MM.1S (cell line): ENCODE results near the gene COG8.

Experiments used
- DNase-seq: peaks from one replicate; pipeline ENCODE4 v3.0.0-alpha.2; 2015
- H2AFZ ChIP-seq: fragments of 300-600 bp; sonication (generic); 2 replicates; pipeline ENCODE4 v1.6.0; 2016; ENCODE audit warnings: antibody characterized with exemption, low read length
- H3F3A ChIP-seq: fragments of 300-600 bp; sonication (generic); 2 replicates; pipeline ENCODE4 v1.6.1; 2016; ENCODE audit warnings: mild to moderate bottlenecking, antibody characterized with exemption, low read length, moderate library complexity, mixed read lengths; ENCODE audit not compliant: insufficient read depth
- H3K27ac ChIP-seq: fragments of 300-600 bp; sonication (generic); 2 replicates; pipeline ENCODE4 v1.5.1; 2016; ENCODE audit warnings: mild to moderate bottlenecking, low read length
- H3K27me3 ChIP-seq: fragments of 300-600 bp; sonication (generic); replicated peaks from 2 replicates; pipeline ENCODE4 v1.6.0; 2016; ENCODE audit warnings: low read length; ENCODE audit not compliant: insufficient read depth
- H3K36me3 ChIP-seq: fragments of 300-600 bp; sonication (generic); replicated peaks from 2 replicates; pipeline ENCODE4 v1.6.1; 2016; ENCODE audit warnings: mild to moderate bottlenecking, low read length, mixed read lengths; ENCODE audit not compliant: insufficient read depth
- H3K4me1 ChIP-seq: fragments of 300-600 bp; sonication (generic); 2 replicates; pipeline ENCODE4 v1.6.1; 2016; ENCODE audit warnings: low read length, mixed read lengths
- H3K4me2 ChIP-seq: fragments of 300-600 bp; sonication (generic); 2 replicates; pipeline ENCODE4 v1.6.0; 2016; ENCODE audit warnings: low read depth, low read length
- H3K4me3 ChIP-seq: fragments of 300-600 bp; sonication (generic); 2 replicates; pipeline ENCODE4 v1.5.1; 2016; ENCODE audit warnings: low read length, mixed read lengths
- H3K79me2 ChIP-seq: fragments of 300-600 bp; sonication (generic); 2 replicates; pipeline ENCODE4 v1.6.1; 2016; ENCODE audit warnings: mixed run types, low read length, mixed read lengths
- H3K9ac ChIP-seq: fragments of 300-600 bp; sonication (generic); 2 replicates; pipeline ENCODE4 v1.6.1; 2016; ENCODE audit warnings: low read length, mixed read lengths
- H3K9me2 ChIP-seq: fragments of 300-600 bp; sonication (generic); replicated peaks from 2 replicates; pipeline ENCODE4 v1.6.1; 2016; ENCODE audit warnings: mild to moderate bottlenecking, low read length, mixed read lengths; ENCODE audit not compliant: insufficient read depth
- H3K9me3 ChIP-seq: fragments of 300-600 bp; sonication (generic); replicated peaks from 2 replicates; pipeline ENCODE4 v1.6.1; 2016; ENCODE audit warnings: mild to moderate bottlenecking, low read length, mixed read lengths; ENCODE audit not compliant: insufficient read depth
- H4K20me1 ChIP-seq: fragments of 300-600 bp; sonication (generic); 2 replicates; pipeline ENCODE4 v1.6.1; 2016; ENCODE audit warnings: mild to moderate bottlenecking, low read length, moderate library complexity, mixed read lengths; ENCODE audit not compliant: insufficient read depth
- CTCF ChIP-seq: fragments of 300-600 bp; sonication (generic); IDR thresholded peaks from 2 replicates; pipeline ENCODE4 v1.5.1; 2016; ENCODE audit warnings: antibody characterized with exemption, low read length, mixed read lengths
- EZH2 ChIP-seq: fragments of 300-600 bp; sonication (generic); optimal IDR thresholded peaks from 2 replicates; pipeline ENCODE3; 2017; ENCODE audit warnings: low read depth, mild to moderate bottlenecking, antibody characterized with exemption, low read length, mixed read lengths
- EZH2phosphoT487 ChIP-seq: fragments of 300-600 bp; sonication (generic); IDR thresholded peaks from 2 replicates; pipeline ENCODE4 v1.6.1; 2018; ENCODE audit warnings: antibody characterized with exemption, low read length

Gene COG8

GRCh38 chr16:69310653-69311532, 28.5 kb downstream of the COG8 start, which contains the start of gene VPS4A:
Gene VPS4A (plus strand): TSS chr16:69311350. CDS start chr16:69311512, 162 bp downstream.
- H3K9ac ChIP-seq = peak within 1 kb of the TSS; percentile 86
- H3K9me3 ChIP-seq = no peaks in the 10 kb centered on the region
- peak within 1 kb of the TSS; percentile 82 for H3K4me2 ChIP-seq
- H3K27me3 ChIP-seq = no peaks in the 10 kb centered on the region
- 0 out of 2 replicates have a peak, but pooled peaks cover 2% of the 10 kb centered on the region for H4K20me1 ChIP-seq
- peaks cover 2% of the 10 kb centered on the region; the same call in 1 of the 2 replicates for H3K4me1 ChIP-seq
- peak within 1 kb of the TSS; percentile 90 for H2AFZ ChIP-seq
- TF ChIP-seq EZH2 = no peak
- peak; percentile 63 for TF ChIP-seq CTCF
- H3K79me2 ChIP-seq = peaks cover 42% of the 10 kb centered on the region
- H3K27ac ChIP-seq = peak within 1 kb of the TSS; percentile 48; the same call in 1 of the 2 replicates
- no peaks in the 10 kb centered on the region for H3K9me2 ChIP-seq
- no peaks in the 10 kb centered on the region; the same call in 1 of the 2 replicates for H3K36me3 ChIP-seq
- H3F3A ChIP-seq = peaks cover 8% of the 10 kb centered on the region; the same call in 1 of the 2 replicates
- peak within 1 kb of the TSS; percentile 94 for H3K4me3 ChIP-seq
- peak; percentile 95 for DNase-seq

- no peak overlapping the region for H3K27ac ChIP-seq
- peaks cover 6% of the 10 kb centered on the region; the same call in 1 of the 2 replicates for H3K4me1 ChIP-seq
- no peaks in the 10 kb centered on the region for H3K27me3 ChIP-seq
- no peaks in the 10 kb centered on the region for H3K36me3 ChIP-seq
- no peaks in the 10 kb centered on the region for H3K9me3 ChIP-seq
- H3K4me3 ChIP-seq = no peak overlapping the region
- H4K20me1 ChIP-seq = 0 out of 2 replicates have a peak, but pooled peaks cover 2% of the 10 kb centered on the region
- no peak for TF ChIP-seq EZH2phosphoT487
- TF ChIP-seq EZH2 = no peak
- no peak for TF ChIP-seq CTCF
- DNase-seq = no peak
- peaks cover 27% of the 10 kb centered on the region for H3K79me2 ChIP-seq
- H3K9ac ChIP-seq = no peak overlapping the region
- peaks cover 8% of the 10 kb centered on the region; the same call in 1 of the 2 replicates for H3F3A ChIP-seq
- H2AFZ ChIP-seq = no peak overlapping the region
- no peak overlapping the region for H3K4me2 ChIP-seq
- no peaks in the 10 kb centered on the region for H3K9me2 ChIP-seq
These were observed 30.0 kb downstream of the COG8 start for GRCh38 chr16:69309316-69309715.

GRCh38 chr16:69307856-69308255, 31.5 kb downstream of the COG8 start:
- Histone ChIP-seq H3K9me2 (no peaks in the 10 kb centered on the region), H3K27ac (no peak overlapping the region), H3K9ac (no peak overlapping the region), H4K20me1 (no peaks in the 10 kb centered on the region), H3K4me1 (peaks cover 6% of the 10 kb centered on the region; the same call in 1 of the 2 replicates), H3F3A (peaks cover 8% of the 10 kb centered on the region; the same call in 1 of the 2 replicates), H3K9me3 (no peaks in the 10 kb centered on the region), H3K27me3 (no peaks in the 10 kb centered on the region), H3K79me2 (peaks cover 13% of the 10 kb centered on the region), H3K36me3 (no peaks in the 10 kb centered on the region), H2AFZ (no peak overlapping the region), H3K4me3 (no peak overlapping the region), H3K4me2 (no peak overlapping the region)
- no peak for DNase-seq
- TF ChIP-seq EZH2phosphoT487 (no peak), CTCF (no peak), EZH2 (no peak)
